B cell (primary cell): Measurements from ENCODE around the gene RUFY3.

Experiments
- CTCF ChIP-seq: fragments of 200-600 bp; IDR thresholded peaks from one replicate; pipeline ENCODE4 v1.8.0; 2022; ENCODE audit warnings: antibody characterized with exemption, mild to moderate bottlenecking
- EZH2 ChIP-seq: IDR thresholded peaks from 2 replicates; pipeline ENCODE4 v1.6.1; 2012; ENCODE audit warnings: borderline replicate concordance, low read depth, mild to moderate bottlenecking, moderate library complexity, low read length; ENCODE audit not compliant: insufficient read depth, poor library complexity, severe bottlenecking

GRCh38 chr4:70703619-70704214, 18.0 kb upstream of the RUFY3 start:
- no peak for TF ChIP-seq CTCF
- TF ChIP-seq EZH2: no peak
